ENCODE results near the gene SDSL.

Gene SDSL

GRCh38 chr12:113452458-113452857 lies 30.3 kb downstream of the SDSL start:
- no peak for DNase-seq

GRCh38 chr12:113453330-113453729 lies 31.1 kb downstream of the SDSL start:
- no peak for DNase-seq

GRCh38 chr12:113456199-113456598 lies 34.0 kb downstream of the SDSL start:
- no peak for DNase-seq

- no peak for DNase-seq
Observed at GRCh38 chr12:113456761-113457160, 34.6 kb downstream of the SDSL start.

- no peak for DNase-seq
Observed at GRCh38 chr12:113457185-113457584, 35.0 kb downstream of the SDSL start.

GRCh38 chr12:113457710-113458109 lies 35.5 kb downstream of the SDSL start:
- DNase-seq = no peak

- no peak for DNase-seq
Observed at GRCh38 chr12:113459981-113460380, 37.8 kb downstream of the SDSL start.

- peak; percentile 74 for DNase-seq
Observed at GRCh38 chr12:113461666-113462065, 39.5 kb downstream of the SDSL start.

- DNase-seq = peak; percentile 83
Observed at GRCh38 chr12:113462117-113462774, 40.1 kb downstream of the SDSL start.

- DNase-seq = no peak
Observed at GRCh38 chr12:113462998-113463745, 41.0 kb downstream of the SDSL start.

- no peak for DNase-seq
Observed at GRCh38 chr12:113463746-113464451, 41.7 kb downstream of the SDSL start.

GRCh38 chr12:113464452-113464775 lies 42.2 kb downstream of the SDSL start:
- DNase-seq = no peak

- DNase-seq = no peak
Observed at GRCh38 chr12:113464852-113465719, 42.9 kb downstream of the SDSL start.

GRCh38 chr12:113465808-113466453 lies 43.8 kb downstream of the SDSL start:
- DNase-seq = no peak

- no peak for DNase-seq
Observed at GRCh38 chr12:113466454-113467141, 44.4 kb downstream of the SDSL start.

GRCh38 chr12:113467142-113467501 lies 44.9 kb downstream of the SDSL start:
- DNase-seq = no peak

GRCh38 chr12:113467502-113468364 lies 45.6 kb downstream of the SDSL start:
- no peak for DNase-seq

- no peak for DNase-seq
Observed at GRCh38 chr12:113468365-113469223, 46.4 kb downstream of the SDSL start.

- no peak for DNase-seq
Observed at GRCh38 chr12:113469224-113469948, 47.2 kb downstream of the SDSL start.
